T-helper 17 cell (primary cell): Measurements from ENCODE around the gene EPHA7. TPM values are rescaled to one million over a fixed set of nuclear protein-coding genes. Genes with fewer than 3 reads are reported as not detected.
A peak's percentile ranks its signal among the peaks of the same experiment; 100 is the strongest.

Experiments
- ATAC-seq: fragments of 150-1000 bp; cut with Tn5 transposase; 2 replicates; pipeline ENCODE4 v1.10.0; 2021; ENCODE audit warnings: mild to moderate bottlenecking, moderate library complexity
- DNase-seq, 3 donors: peaks; one replicate each; pipeline versions ENCODE4 v3.0.0 to v3.0.0-alpha.2; 2020 to 2021
- H3K9me3 ChIP-seq: one replicate; pipeline ENCODE4 v1.7.0; 2013; ENCODE audit warnings: low read length, mild to moderate bottlenecking; ENCODE audit not compliant: control insufficient read depth, poor library complexity, severe bottlenecking
- H3K27ac Mint-ChIP-seq: one replicate; pipeline ENCODE4 v1.8.0; 2022; ENCODE audit warnings: mild to moderate bottlenecking, moderate library complexity, mixed read lengths
- H3K27me3 Mint-ChIP-seq: one replicate; pipeline ENCODE4 v1.8.0; 2022; ENCODE audit warnings: mixed read lengths
- H3K36me3 Mint-ChIP-seq: one replicate; pipeline ENCODE4 v1.8.0; 2022; ENCODE audit warnings: low read depth, mixed read lengths
- H3K4me1 Mint-ChIP-seq: one replicate; pipeline ENCODE4 v1.8.0; 2022; ENCODE audit warnings: mild to moderate bottlenecking, mixed read lengths
- H3K4me3 Mint-ChIP-seq: one replicate; pipeline ENCODE4 v1.8.0; 2022; ENCODE audit warnings: mild to moderate bottlenecking, moderate library complexity, mixed read lengths
- total RNA-seq, 4 donors: library from RNA in 2 of 4; stranded (reverse) in 2 of 4; gene quantifications; one replicate each; pipeline ENCODE4 v1.2.3 and lab custom pipeline; 2022 to 2026

EPHA7 gene
- total RNA-seq, 2 donors from 2014 or later: not detected

GRCh38 chr6:93417421-93418013 is 1.8 kb downstream of the EPHA7 start:
- Mint-ChIP-seq H3K4me1 (peaks cover 2% of the 10 kb centered on the region), H3K27me3 (peaks cover 44% of the 10 kb centered on the region), H3K36me3 (peaks cover 3% of the 10 kb centered on the region), H3K4me3 (peak overlapping the region; percentile 55), H3K27ac (no peak overlapping the region)
- H3K9me3 ChIP-seq: no peaks in the 10 kb centered on the region
- no peak for ATAC-seq
- DNase-seq: no peak

GRCh38 chr6:93416571-93417420 is 2.6 kb downstream of the EPHA7 start:
- Mint-ChIP-seq H3K27ac (no peak overlapping the region), H3K4me3 (peak overlapping the region; percentile 55), H3K36me3 (peaks cover 3% of the 10 kb centered on the region), H3K4me1 (peaks cover 2% of the 10 kb centered on the region), H3K27me3 (peaks cover 44% of the 10 kb centered on the region)
- DNase-seq (no peak), ATAC-seq (no peak)
- H3K9me3 ChIP-seq: no peaks in the 10 kb centered on the region

GRCh38 chr6:93413190-93413589 is 6.2 kb downstream of the EPHA7 start:
- Mint-ChIP-seq H3K4me1 (peaks cover 2% of the 10 kb centered on the region), H3K4me3 (no peak overlapping the region), H3K36me3 (peaks cover 3% of the 10 kb centered on the region), H3K27me3 (peaks cover 19% of the 10 kb centered on the region), H3K27ac (no peak overlapping the region)
- no peak for ATAC-seq
- DNase-seq: no peak
- no peaks in the 10 kb centered on the region for H3K9me3 ChIP-seq

GRCh38 chr6:93412452-93412851 is 6.9 kb downstream of the EPHA7 start:
- Mint-ChIP-seq H3K36me3 (no peaks in the 10 kb centered on the region), H3K4me3 (no peak overlapping the region), H3K4me1 (peaks cover under 1% of the 10 kb centered on the region), H3K27me3 (peaks cover 11% of the 10 kb centered on the region), H3K27ac (no peak overlapping the region)
- H3K9me3 ChIP-seq: no peaks in the 10 kb centered on the region
- DNase-seq: no peak
- no peak for ATAC-seq

GRCh38 chr6:93407186-93407585 is 12.2 kb downstream of the EPHA7 start:
- H3K36me3 Mint-ChIP-seq: no peaks in the 10 kb centered on the region

GRCh38 chr6:93403390-93403789 is 16.0 kb downstream of the EPHA7 start:
- Mint-ChIP-seq H3K4me1 (no peaks in the 10 kb centered on the region), H3K27me3 (no peaks in the 10 kb centered on the region), H3K36me3 (no peaks in the 10 kb centered on the region), H3K27ac (no peak overlapping the region), H3K4me3 (no peak overlapping the region)
- no peaks in the 10 kb centered on the region for H3K9me3 ChIP-seq
- no peak for ATAC-seq
- no peak for DNase-seq

More at GRCh38 chr6:93407186-93407585, 12.2 kb downstream of the EPHA7 start:
- ATAC-seq (no peak), DNase-seq (no peak)
- H3K9me3 ChIP-seq: no peaks in the 10 kb centered on the region
- Mint-ChIP-seq H3K27me3 (no peaks in the 10 kb centered on the region), H3K4me1 (no peaks in the 10 kb centered on the region), H3K4me3 (no peak overlapping the region), H3K27ac (no peak overlapping the region)

GRCh38 chr6:93398723-93399122 is 20.6 kb downstream of the EPHA7 start:
- Mint-ChIP-seq H3K4me3 (no peak overlapping the region), H3K4me1 (no peaks in the 10 kb centered on the region), H3K27me3 (no peaks in the 10 kb centered on the region), H3K27ac (no peak overlapping the region), H3K36me3 (no peaks in the 10 kb centered on the region)
- no peaks in the 10 kb centered on the region for H3K9me3 ChIP-seq
- no peak for DNase-seq
- ATAC-seq: no peak

GRCh38 chr6:93394471-93394870 is 24.9 kb downstream of the EPHA7 start:
- Mint-ChIP-seq H3K27me3 (no peaks in the 10 kb centered on the region), H3K27ac (no peak overlapping the region), H3K36me3 (no peaks in the 10 kb centered on the region), H3K4me3 (no peak overlapping the region), H3K4me1 (no peaks in the 10 kb centered on the region)
- H3K9me3 ChIP-seq: no peaks in the 10 kb centered on the region
- DNase-seq: no peak
- ATAC-seq: no peak

GRCh38 chr6:93393554-93394074 is 25.7 kb downstream of the EPHA7 start:
- Mint-ChIP-seq H3K27ac (no peak overlapping the region), H3K36me3 (no peaks in the 10 kb centered on the region)

GRCh38 chr6:93392797-93393196 is 26.6 kb downstream of the EPHA7 start:
- ATAC-seq (no peak), DNase-seq (no peak)
- Mint-ChIP-seq H3K36me3 (no peaks in the 10 kb centered on the region), H3K4me1 (no peaks in the 10 kb centered on the region), H3K4me3 (no peak overlapping the region), H3K27me3 (no peaks in the 10 kb centered on the region), H3K27ac (no peak overlapping the region)
- no peaks in the 10 kb centered on the region for H3K9me3 ChIP-seq

More at GRCh38 chr6:93393554-93394074, 25.7 kb downstream of the EPHA7 start:
- no peaks in the 10 kb centered on the region for H3K4me1 Mint-ChIP-seq
- no peaks in the 10 kb centered on the region for H3K9me3 ChIP-seq
- no peak for DNase-seq
- no peak overlapping the region for H3K4me3 Mint-ChIP-seq
- ATAC-seq: no peak
- H3K27me3 Mint-ChIP-seq: no peaks in the 10 kb centered on the region

GRCh38 chr6:93391965-93392364 is 27.4 kb downstream of the EPHA7 start:
- no peak overlapping the region for H3K4me3 Mint-ChIP-seq
- no peak overlapping the region for H3K27ac Mint-ChIP-seq
- no peaks in the 10 kb centered on the region for H3K27me3 Mint-ChIP-seq
- H3K9me3 ChIP-seq: no peaks in the 10 kb centered on the region
- DNase-seq (no peak), ATAC-seq (no peak)
- no peaks in the 10 kb centered on the region for H3K36me3 Mint-ChIP-seq
- no peaks in the 10 kb centered on the region for H3K4me1 Mint-ChIP-seq

GRCh38 chr6:93389192-93389591 is 30.2 kb downstream of the EPHA7 start:
- Mint-ChIP-seq H3K4me1 (no peaks in the 10 kb centered on the region), H3K27ac (no peak overlapping the region), H3K36me3 (no peaks in the 10 kb centered on the region), H3K27me3 (no peaks in the 10 kb centered on the region), H3K4me3 (no peak overlapping the region)
- no peak for ATAC-seq
- no peak for DNase-seq
- H3K9me3 ChIP-seq: no peaks in the 10 kb centered on the region

- DNase-seq: no peak
- Mint-ChIP-seq H3K27me3 (no peaks in the 10 kb centered on the region), H3K4me3 (no peak overlapping the region), H3K27ac (no peak overlapping the region), H3K4me1 (no peaks in the 10 kb centered on the region), H3K36me3 (no peaks in the 10 kb centered on the region)
- ATAC-seq: no peak
- H3K9me3 ChIP-seq: no peaks in the 10 kb centered on the region
Observed at GRCh38 chr6:93388070-93388469, 31.3 kb downstream of the EPHA7 start.
